Lower lobe of right lung (tissue), 2 donors: ENCODE results near the gene JCHAIN. TPM values are rescaled to one million over a fixed set of nuclear protein-coding genes. Genes with fewer than 3 reads are reported as not detected.
"Not testable (repeated sequence)": the region's sequence is repeated elsewhere in the genome, so short reads cannot be mapped to it uniquely, and the experiment has no call there.

Experiments
- ATAC-seq, 2 donors: fragments of 200-7000 bp; cut with Tn5 transposase; one replicate each; pipeline ENCODE4 v1.9.1; 2020 to 2022; ENCODE audit warnings: mild to moderate bottlenecking in 2 of 2, moderate library complexity in 2 of 2
- DNase-seq: peaks from one replicate; pipeline ENCODE4 v3.0.0-alpha.2; 2020
- H3K27ac ChIP-seq: fragments of 200-600 bp; one replicate; pipeline ENCODE4 v1.8.0; 2022
- H3K27me3 ChIP-seq: fragments of 200-600 bp; one replicate; pipeline ENCODE4 v1.8.0; 2022; ENCODE audit warnings: low read depth
- H3K36me3 ChIP-seq: fragments of 200-600 bp; one replicate; pipeline ENCODE4 v1.8.0; 2022; ENCODE audit warnings: mild to moderate bottlenecking
- H3K4me1 ChIP-seq: fragments of 200-600 bp; one replicate; pipeline ENCODE4 v1.8.0; 2022
- H3K4me3 ChIP-seq: fragments of 200-600 bp; one replicate; pipeline ENCODE4 v1.8.0; 2022; ENCODE audit warnings: mild to moderate bottlenecking
- H3K9me3 ChIP-seq: fragments of 200-600 bp; one replicate; pipeline ENCODE4 v1.8.0; 2022
- CTCF ChIP-seq: fragments of 200-600 bp; IDR thresholded peaks from one replicate; pipeline ENCODE4 v1.8.0; 2022; ENCODE audit warnings: antibody characterized with exemption, mild to moderate bottlenecking
- intact Hi-C: fragments of 100-400 bp; cut with DNase I; formaldehyde crosslinking; loops from one replicate; pipeline ENCODE4 v1.11.0; 2022
- total RNA-seq: library from RNA; stranded (reverse); fragmentation: NEBNext Ultra II Directional; extraction: Animal tissue kit (Norgen Biotek cat#: 25700); gene quantifications from one replicate; pipeline ENCODE4 v1.2.1, GENCODE V29; 2021
- donor health status: DM: no; HTN: yes; CAD: no; lungs with severe emphysema.

JCHAIN gene
- total RNA-seq, 1 donor from 2014 or later = 191 TPM

GRCh38 chr4:70687821-70688794 is 21.8 kb upstream of the JCHAIN start, which contains the start of gene UTP3:
Gene UTP3 (plus strand): TSS chr4:70688532. CDS start chr4:70688678, 146 bp downstream.
- Histone ChIP-seq H3K9me3 (no peaks in the 10 kb centered on the region), H3K27me3 (no peaks in the 10 kb centered on the region), H3K27ac (peak within 1 kb of the TSS; percentile 98), H3K4me1 (peaks cover 49% of the 10 kb centered on the region), H3K36me3 (peaks cover 19% of the 10 kb centered on the region), H3K4me3 (peak within 1 kb of the TSS; percentile 89)
- DNase-seq (peak; percentile 96), ATAC-seq (peak; percentile 98 to 99)
- peak; percentile 97 for TF ChIP-seq CTCF
- intact Hi-C loops = no loop called here

- DNase-seq (peak; percentile 58), ATAC-seq (peak; percentile 1 to 5)
- Histone ChIP-seq H3K36me3 (peaks cover 17% of the 10 kb centered on the region), H3K27me3 (no peaks in the 10 kb centered on the region), H3K4me1 (peaks cover 45% of the 10 kb centered on the region), H3K4me3 (peak overlapping the region; percentile 89), H3K27ac (peak overlapping the region; percentile 98), H3K9me3 (no peaks in the 10 kb centered on the region)
- TF ChIP-seq CTCF = no peak
- intact Hi-C loops = no loop called here
Measured at GRCh38 chr4:70687392-70687791, 21.1 kb upstream of the JCHAIN start.

GRCh38 chr4:70682142-70682541 is 15.8 kb upstream of the JCHAIN start:
- H3K4me1 ChIP-seq, H3K36me3 ChIP-seq, H3K4me3 ChIP-seq, ATAC-seq, DNase-seq, H3K9me3 ChIP-seq, H3K27me3 ChIP-seq, H3K27ac ChIP-seq, intact Hi-C loops: not testable (repeated sequence)

- H3K9me3 ChIP-seq = no peaks in the 10 kb centered on the region
- TF ChIP-seq CTCF = no peak
- no peaks in the 10 kb centered on the region for H3K27me3 ChIP-seq
- H3K27ac ChIP-seq = no peak overlapping the region
- H3K4me1 ChIP-seq = no peaks in the 10 kb centered on the region
- DNase-seq (no peak), ATAC-seq (no peak)
- intact Hi-C loops = no loop called here
- H3K4me3 ChIP-seq = no peak overlapping the region
- no peaks in the 10 kb centered on the region for H3K36me3 ChIP-seq
Measured at GRCh38 chr4:70681704-70682103, 15.4 kb upstream of the JCHAIN start.

- intact Hi-C loops = no loop called here
- Histone ChIP-seq H3K9me3 (no peaks in the 10 kb centered on the region), H3K4me3 (no peak overlapping the region), H3K4me1 (no peaks in the 10 kb centered on the region), H3K36me3 (no peaks in the 10 kb centered on the region), H3K27ac (no peak overlapping the region), H3K27me3 (no peaks in the 10 kb centered on the region)
- ATAC-seq (no peak), DNase-seq (no peak)
- TF ChIP-seq CTCF = no peak
Measured at GRCh38 chr4:70680934-70681333, 14.6 kb upstream of the JCHAIN start.

- no peak for DNase-seq
- ATAC-seq = no peak
- Histone ChIP-seq H3K4me1 (no peaks in the 10 kb centered on the region), H3K36me3 (no peaks in the 10 kb centered on the region), H3K27me3 (no peaks in the 10 kb centered on the region), H3K9me3 (no peaks in the 10 kb centered on the region), H3K4me3 (no peak overlapping the region), H3K27ac (no peak overlapping the region)
- intact Hi-C loops = no loop called here
- no peak for TF ChIP-seq CTCF
Measured at GRCh38 chr4:70678383-70678999, 12.2 kb upstream of the JCHAIN start.
